ENCODE measurements around the gene CENPS. TPM values are rescaled to one million over a fixed set of nuclear protein-coding genes. Genes with fewer than 3 reads are reported as not detected.

Gene CENPS
- total and polyA plus RNA-seq, 2 of the 8 experiments (the other 6 are each of a cell fraction or from before 2014, with no cell fraction given) = 7.8 to 20.3 TPM

DNA sequence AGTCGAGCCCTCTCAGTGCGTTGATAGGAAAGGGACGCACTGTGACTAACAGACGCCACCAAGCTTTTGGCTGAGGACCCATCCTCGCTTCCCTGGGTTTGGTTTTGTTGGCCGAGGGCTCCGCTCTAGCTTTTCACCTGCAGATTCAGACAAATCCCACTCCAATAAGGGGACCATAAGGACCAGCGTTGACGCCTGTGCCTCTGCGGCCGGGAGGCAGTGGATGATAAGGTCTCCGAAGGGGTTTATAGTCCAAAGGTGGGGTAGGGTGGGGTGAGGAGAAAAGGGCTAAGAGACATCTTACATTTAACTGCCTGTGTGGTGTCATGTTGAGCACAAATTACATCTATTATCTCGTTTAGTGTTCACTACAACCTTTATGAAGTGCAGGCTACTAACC is 45.3 kb downstream of the CENPS start:
- no peak overlapping the region for H3K4ac ChIP-seq (replicated peaks; ENCODE audit: insufficient read length, low read depth, low read length)
- peak overlapping the region; percentile 88 to 98 (median 92) for H3K4me3 ChIP-seq (ENCODE audit: extremely low read depth in 1 of 4, insufficient read depth in 2 of 4, low read depth in 3 of 4, low read length in 4 of 4)
- peaks cover 9% of the 10 kb centered on the region for H3K23me2 ChIP-seq (ENCODE audit: low read depth, low read length)
- peaks cover 2 to 4% of the 10 kb centered on the region in 2 experiments for H4K20me1 ChIP-seq (replicated peaks in 1 of 2; ENCODE audit: control insufficient read depth in 1 of 2, insufficient read depth in 2 of 2, low read length in 2 of 2)
- DNase-seq (ENCODE audit: low read depth in 1 of 2, low spot score in 2 of 2) (no peak), FAIRE-seq (no peak)
- H2AK5ac ChIP-seq (ENCODE audit: low read depth, low read length) = no peak overlapping the region
- ChIA-PET POLR2A (ENCODE audit: partially characterized antibody) (interaction anchor here (0.8 to 2.0 kb wide), 10 partner anchors 9 to 159 kb away, joined by 3 to 8 read pairs (median 4); partner anchors contain the start of genes CENPS and CORT), CTCF (ENCODE audit: partially characterized antibody) (interaction anchor here (0.6 to 1.0 kb wide), 5 partner anchors 12 to 46 kb away, joined by 3 to 4 read pairs (median 3); no protein-coding TSS in a partner anchor)
- no peak overlapping the region for H2BK120ac ChIP-seq (replicated peaks; ENCODE audit: low read depth, low read length)
- no peak overlapping the region for H3K23ac ChIP-seq (ENCODE audit: insufficient read length)
- no peaks in the 10 kb centered on the region for H3K27me3 ChIP-seq (replicated peaks in 1 of 4; ENCODE audit: control insufficient read depth in 3 of 4, extremely low read depth in 1 of 4, insufficient read depth in 3 of 4, low read length in 3 of 4)
- no peak for TF ChIP-seq ASH2L (IDR thresholded peaks at IDR 0.05; ENCODE audit: low read length)
- TF ChIP-seq KDM1A (IDR thresholded peaks at IDR 0.05; ENCODE audit: borderline replicate concordance, low read length) = no peak
- no peak overlapping the region for H3K14ac ChIP-seq (ENCODE audit: insufficient read length)
- H2BK15ac ChIP-seq (ENCODE audit: low read length) = no peak overlapping the region
- H2BK12ac ChIP-seq (ENCODE audit: low read depth, low read length) = no peak overlapping the region
- peaks cover 4 to 49% of the 10 kb centered on the region in 2 experiments; a peak in 3 of 4 replicates for H3K79me2 ChIP-seq (ENCODE audit: control insufficient read depth in 1 of 2, insufficient read depth in 2 of 2, low read length in 2 of 2)
- H3K56ac ChIP-seq (replicated peaks; ENCODE audit: insufficient read length, low read depth, low read length) = no peak overlapping the region
- no peak overlapping the region for H2BK20ac ChIP-seq (ENCODE audit: low read length)
- no peak overlapping the region for H4K5ac ChIP-seq (ENCODE audit: insufficient read length, low read depth, low read length)
- WGBS, 2 experiments (ENCODE audit: extremely low coverage in 1 of 2, insufficient coverage in 1 of 2, insufficient read length in 1 of 2, insufficient replicate concordance in 2 of 2, low coverage in 1 of 2, low lambda C conversion rate in 2 of 2, missing lambda C conversion rate in 1 of 2) = 10% methylated on average over 13 of the region's 13 CpGs; no CpG with 5 or more reads in 1 of the 2 experiments
- H2AFZ ChIP-seq (ENCODE audit: low read length) = no peak overlapping the region
- H3K79me1 ChIP-seq (ENCODE audit: low read depth, low read length) = peaks cover 9% of the 10 kb centered on the region; the same call in 1 of the 2 replicates
- peak overlapping the region; percentile 44; the same call in 1 of the 2 replicates for H3K27ac ChIP-seq (ENCODE audit: low read depth, low read length)
- no peaks in the 10 kb centered on the region for H3K9me3 ChIP-seq (ENCODE audit: insufficient read depth in 2 of 2, low read depth in 1 of 2, low read length in 1 of 2)
- peak overlapping the region; percentile 73; the same call in 1 of the 2 replicates for H2BK5ac ChIP-seq (ENCODE audit: low read depth, low read length)
- peak overlapping the region; percentile 53 to 91 (median 86) for H3K9ac ChIP-seq (replicated peaks in 1 of 4; ENCODE audit: extremely low read depth in 1 of 4, low read depth in 3 of 4, low read length in 3 of 4)
- H3K18ac ChIP-seq (ENCODE audit: extremely low read depth, low read length) = peak overlapping the region; percentile 65; the same call in 1 of the 2 replicates
- H4K91ac ChIP-seq (replicated peaks; ENCODE audit: insufficient read length, low read length) = peak overlapping the region; percentile 52
- peak overlapping the region; percentile 98; the same call in 1 of the 2 replicates for H4K8ac ChIP-seq (ENCODE audit: extremely low read depth, insufficient read depth, low read length)
- H3K36me3 ChIP-seq (ENCODE audit: control insufficient read depth in 2 of 4, insufficient read depth in 4 of 4, low read length in 3 of 4) = no peaks in the 10 kb centered on the region
- peak overlapping the region; percentile 85 to 92 for H3K4me2 ChIP-seq (ENCODE audit: insufficient read depth in 1 of 2, low read depth in 2 of 2, low read length in 2 of 2)
- no peaks in the 10 kb centered on the region; a peak in 3 of 7 replicates for H3K4me1 ChIP-seq (replicated peaks in 1 of 4; ENCODE audit: control insufficient read depth in 3 of 4, insufficient read depth in 4 of 4, low read length in 3 of 4)

Data from H1 (cell line).